ENCODE measurements around the gene LMO3. TPM values are rescaled to one million over a fixed set of nuclear protein-coding genes. Genes with fewer than 3 reads are reported as not detected.
A peak's percentile ranks its signal among the peaks of the same experiment; 100 is the strongest.

Gene LMO3
- total and polyA plus RNA-seq, 2 experiments from 2014 or later: 7.9 to 15.1 TPM

DNA sequence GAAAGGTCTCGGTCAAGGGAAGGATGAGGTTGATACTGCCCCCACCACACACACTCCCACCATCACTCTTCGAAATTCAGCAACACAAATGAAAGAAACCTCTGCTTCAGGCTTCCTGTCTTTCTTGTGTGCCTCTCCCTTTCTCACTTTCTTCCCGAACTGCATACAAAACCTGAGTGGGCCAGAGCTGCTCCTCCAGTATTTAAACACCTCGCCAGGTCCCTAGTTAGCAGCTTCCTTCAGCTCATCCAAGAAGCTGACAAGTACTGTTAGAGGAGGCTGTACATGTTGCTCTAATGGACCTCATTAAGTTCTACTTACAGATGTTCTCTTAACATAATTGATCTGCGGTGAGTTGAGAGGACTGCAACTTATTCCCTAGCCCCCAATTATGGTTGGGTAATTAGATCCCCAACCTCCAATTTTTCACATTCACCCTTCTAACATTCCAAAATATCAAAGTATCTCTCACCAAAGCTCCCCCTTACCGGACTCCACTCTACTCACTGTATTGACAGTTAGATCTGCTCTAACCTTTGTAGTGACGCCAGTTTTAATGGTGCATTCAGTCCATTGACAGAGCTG, 4.1 kb upstream of the LMO3 start (continued):
- TF ChIP-seq, protein P1, sequence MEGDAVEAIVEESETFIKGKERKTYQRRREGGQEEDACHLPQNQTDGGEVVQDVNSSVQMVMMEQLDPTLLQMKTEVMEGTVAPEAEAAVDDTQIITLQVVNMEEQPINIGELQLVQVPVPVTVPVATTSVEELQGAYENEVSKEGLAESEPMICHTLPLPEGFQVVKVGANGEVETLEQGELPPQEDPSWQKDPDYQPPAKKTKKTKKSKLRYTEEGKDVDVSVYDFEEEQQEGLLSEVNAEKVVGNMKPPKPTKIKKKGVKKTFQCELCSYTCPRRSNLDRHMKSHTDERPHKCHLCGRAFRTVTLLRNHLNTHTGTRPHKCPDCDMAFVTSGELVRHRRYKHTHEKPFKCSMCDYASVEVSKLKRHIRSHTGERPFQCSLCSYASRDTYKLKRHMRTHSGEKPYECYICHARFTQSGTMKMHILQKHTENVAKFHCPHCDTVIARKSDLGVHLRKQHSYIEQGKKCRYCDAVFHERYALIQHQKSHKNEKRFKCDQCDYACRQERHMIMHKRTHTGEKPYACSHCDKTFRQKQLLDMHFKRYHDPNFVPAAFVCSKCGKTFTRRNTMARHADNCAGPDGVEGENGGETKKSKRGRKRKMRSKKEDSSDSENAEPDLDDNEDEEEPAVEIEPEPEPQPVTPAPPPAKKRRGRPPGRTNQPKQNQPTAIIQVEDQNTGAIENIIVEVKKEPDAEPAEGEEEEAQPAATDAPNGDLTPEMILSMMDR (conservative IDR thresholded peaks at IDR 0.05; ENCODE audit: low read depth in 2 of 2): no peak
- TF ChIP-seq JUNB (IDR thresholded peaks at IDR 0.05; ENCODE audit: unreplicated experiment) (no peak), NANOG (IDR thresholded peaks at IDR 0.05; ENCODE audit: borderline replicate concordance) (no peak)

DNA sequence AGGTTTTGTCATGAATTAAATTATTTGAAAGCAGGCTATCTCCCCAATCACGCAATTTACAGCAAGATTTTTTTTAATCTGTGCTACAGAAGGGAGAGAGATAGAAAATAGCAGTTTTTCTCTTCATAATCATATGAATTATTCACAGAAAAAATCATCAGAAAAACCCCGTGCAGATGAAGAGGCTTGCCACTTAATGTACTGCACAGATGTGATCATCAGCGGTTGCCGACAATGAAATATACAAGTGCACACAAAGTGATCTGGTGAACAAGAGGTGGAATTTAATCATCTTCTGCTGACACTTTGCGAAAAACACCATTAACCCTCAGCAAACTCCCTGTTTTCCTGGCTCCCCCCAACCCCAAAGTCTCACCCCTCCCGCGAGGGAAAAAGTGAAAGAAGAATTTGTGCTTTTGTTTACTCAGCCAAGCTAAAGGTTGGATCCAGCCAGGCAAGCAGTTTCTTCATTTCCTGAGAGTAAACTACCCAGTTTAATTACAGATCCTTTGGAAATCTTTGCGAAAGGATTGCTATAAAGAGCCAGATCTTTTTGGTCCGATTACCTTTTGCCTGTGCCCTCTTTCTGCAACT, 3.1 kb upstream of the LMO3 start:
- H2AFZ ChIP-seq: no peak overlapping the region
- peaks cover 70% of the 10 kb centered on the region for H3K4me1 ChIP-seq (ENCODE audit: insufficient read depth)
- Mint-ChIP-seq H3K4me3 (peak overlapping the region; percentile 65), H3K36me3 (ENCODE audit: low read depth) (no peaks in the 10 kb centered on the region), H3K27me3 (ENCODE audit: insufficient read depth, low read depth, poor library complexity) (peaks cover 26% of the 10 kb centered on the region), H3K9me3 (no peaks in the 10 kb centered on the region), H3K27ac (no peak overlapping the region), H3K4me1 (peaks cover 69% of the 10 kb centered on the region)
- H3K27me3 ChIP-seq (ENCODE audit: insufficient read depth): peaks cover 55% of the 10 kb centered on the region
- ATAC-seq (no peak), DNase-seq (ENCODE audit: low spot score) (no peak)
- no peaks in the 10 kb centered on the region for H3K9me2 ChIP-seq (ENCODE audit: insufficient read depth)
- peak overlapping the region; percentile 85 for H3K4me3 ChIP-seq
- no peak overlapping the region for H3K27ac ChIP-seq (ENCODE audit: low read depth)
- peaks cover 4% of the 10 kb centered on the region; the same call in 1 of the 2 replicates for H3F3A ChIP-seq (replicated peaks; ENCODE audit: low read depth)
- no peaks in the 10 kb centered on the region; the same call in 1 of the 2 replicates for H3K79me2 ChIP-seq (replicated peaks; ENCODE audit: insufficient read depth)
- no peak for TF ChIP-seq JUNB (IDR thresholded peaks at IDR 0.05; ENCODE audit: unreplicated experiment)
- TF ChIP-seq, protein P2, sequence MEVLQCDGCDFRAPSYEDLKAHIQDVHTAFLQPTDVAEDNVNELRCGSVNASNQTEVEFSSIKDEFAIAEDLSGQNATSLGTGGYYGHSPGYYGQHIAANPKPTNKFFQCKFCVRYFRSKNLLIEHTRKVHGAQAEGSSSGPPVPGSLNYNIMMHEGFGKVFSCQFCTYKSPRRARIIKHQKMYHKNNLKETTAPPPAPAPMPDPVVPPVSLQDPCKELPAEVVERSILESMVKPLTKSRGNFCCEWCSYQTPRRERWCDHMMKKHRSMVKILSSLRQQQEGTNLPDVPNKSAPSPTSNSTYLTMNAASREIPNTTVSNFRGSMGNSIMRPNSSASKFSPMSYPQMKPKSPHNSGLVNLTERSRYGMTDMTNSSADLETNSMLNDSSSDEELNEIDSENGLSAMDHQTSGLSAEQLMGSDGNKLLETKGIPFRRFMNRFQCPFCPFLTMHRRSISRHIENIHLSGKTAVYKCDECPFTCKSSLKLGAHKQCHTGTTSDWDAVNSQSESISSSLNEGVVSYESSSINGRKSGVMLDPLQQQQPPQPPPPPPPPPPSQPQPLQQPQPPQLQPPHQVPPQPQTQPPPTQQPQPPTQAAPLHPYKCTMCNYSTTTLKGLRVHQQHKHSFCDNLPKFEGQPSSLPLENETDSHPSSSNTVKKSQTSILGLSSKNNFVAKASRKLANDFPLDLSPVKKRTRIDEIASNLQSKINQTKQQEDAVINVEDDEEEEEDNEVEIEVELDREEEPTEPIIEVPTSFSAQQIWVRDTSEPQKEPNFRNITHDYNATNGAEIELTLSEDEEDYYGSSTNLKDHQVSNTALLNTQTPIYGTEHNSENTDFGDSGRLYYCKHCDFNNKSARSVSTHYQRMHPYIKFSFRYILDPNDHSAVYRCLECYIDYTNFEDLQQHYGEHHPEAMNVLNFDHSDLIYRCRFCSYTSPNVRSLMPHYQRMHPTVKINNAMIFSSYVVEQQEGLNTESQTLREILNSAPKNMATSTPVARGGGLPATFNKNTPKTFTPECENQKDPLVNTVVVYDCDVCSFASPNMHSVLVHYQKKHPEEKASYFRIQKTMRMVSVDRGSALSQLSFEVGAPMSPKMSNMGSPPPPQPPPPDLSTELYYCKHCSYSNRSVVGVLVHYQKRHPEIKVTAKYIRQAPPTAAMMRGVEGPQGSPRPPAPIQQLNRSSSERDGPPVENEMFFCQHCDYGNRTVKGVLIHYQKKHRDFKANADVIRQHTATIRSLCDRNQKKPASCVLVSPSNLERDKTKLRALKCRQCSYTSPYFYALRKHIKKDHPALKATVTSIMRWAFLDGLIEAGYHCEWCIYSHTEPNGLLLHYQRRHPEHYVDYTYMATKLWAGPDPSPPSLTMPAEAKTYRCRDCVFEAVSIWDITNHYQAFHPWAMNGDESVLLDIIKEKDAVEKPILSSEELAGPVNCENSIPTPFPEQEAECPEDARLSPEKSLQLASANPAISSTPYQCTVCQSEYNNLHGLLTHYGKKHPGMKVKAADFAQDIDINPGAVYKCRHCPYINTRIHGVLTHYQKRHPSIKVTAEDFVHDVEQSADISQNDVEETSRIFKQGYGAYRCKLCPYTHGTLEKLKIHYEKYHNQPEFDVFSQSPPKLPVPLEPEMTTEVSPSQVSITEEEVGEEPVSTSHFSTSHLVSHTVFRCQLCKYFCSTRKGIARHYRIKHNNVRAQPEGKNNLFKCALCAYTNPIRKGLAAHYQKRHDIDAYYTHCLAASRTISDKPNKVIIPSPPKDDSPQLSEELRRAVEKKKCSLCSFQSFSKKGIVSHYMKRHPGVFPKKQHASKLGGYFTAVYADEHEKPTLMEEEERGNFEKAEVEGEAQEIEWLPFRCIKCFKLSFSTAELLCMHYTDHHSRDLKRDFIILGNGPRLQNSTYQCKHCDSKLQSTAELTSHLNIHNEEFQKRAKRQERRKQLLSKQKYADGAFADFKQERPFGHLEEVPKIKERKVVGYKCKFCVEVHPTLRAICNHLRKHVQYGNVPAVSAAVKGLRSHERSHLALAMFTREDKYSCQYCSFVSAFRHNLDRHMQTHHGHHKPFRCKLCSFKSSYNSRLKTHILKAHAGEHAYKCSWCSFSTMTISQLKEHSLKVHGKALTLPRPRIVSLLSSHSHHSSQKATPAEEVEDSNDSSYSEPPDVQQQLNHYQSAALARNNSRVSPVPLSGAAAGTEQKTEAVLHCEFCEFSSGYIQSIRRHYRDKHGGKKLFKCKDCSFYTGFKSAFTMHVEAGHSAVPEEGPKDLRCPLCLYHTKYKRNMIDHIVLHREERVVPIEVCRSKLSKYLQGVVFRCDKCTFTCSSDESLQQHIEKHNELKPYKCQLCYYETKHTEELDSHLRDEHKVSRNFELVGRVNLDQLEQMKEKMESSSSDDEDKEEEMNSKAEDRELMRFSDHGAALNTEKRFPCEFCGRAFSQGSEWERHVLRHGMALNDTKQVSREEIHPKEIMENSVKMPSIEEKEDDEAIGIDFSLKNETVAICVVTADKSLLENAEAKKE (CRISPR knock-in tag; IDR thresholded peaks at IDR 0.05): no peak
- no peak for TF ChIP-seq CREB1 (CRISPR knock-in tag; IDR thresholded peaks at IDR 0.05; ENCODE audit: low read depth)
- no peak for TF ChIP-seq STAT1 (IDR thresholded peaks at IDR 0.05; ENCODE audit: unreplicated experiment)
- TF ChIP-seq, protein P1 (conservative IDR thresholded peaks at IDR 0.05; ENCODE audit: low read depth in 2 of 2): no peak
- no peak for TF ChIP-seq NANOG (IDR thresholded peaks at IDR 0.05; ENCODE audit: borderline replicate concordance)
- TF ChIP-seq ZNF331 (CRISPR knock-in tag; IDR thresholded peaks at IDR 0.05; ENCODE audit: low read depth): no peak
- TF ChIP-seq EZH2phosphoT487 (IDR thresholded peaks at IDR 0.05; ENCODE audit: unreplicated experiment): no peak
- TF ChIP-seq POLR2AphosphoS5 (IDR thresholded peaks at IDR 0.05; ENCODE audit: low read depth): no peak
- TF ChIP-seq ETS1 (IDR thresholded peaks at IDR 0.05): no peak
- peak overlapping the region; percentile 97 for H3K4me2 ChIP-seq
- no peaks in the 10 kb centered on the region for H4K20me1 ChIP-seq (replicated peaks; ENCODE audit: insufficient read depth)
- H3K36me3 ChIP-seq (ENCODE audit: insufficient read depth): no peaks in the 10 kb centered on the region
